B cell (primary cell): ENCODE results near the gene APIP.

Experiments used
- CTCF ChIP-seq: fragments of 200-600 bp; IDR thresholded peaks from one replicate; pipeline ENCODE4 v1.8.0; 2022; ENCODE audit warnings: antibody characterized with exemption, mild to moderate bottlenecking
- EZH2 ChIP-seq: IDR thresholded peaks from 2 replicates; pipeline ENCODE4 v1.6.1; 2012; ENCODE audit warnings: borderline replicate concordance, low read depth, mild to moderate bottlenecking, moderate library complexity, low read length; ENCODE audit not compliant: insufficient read depth, poor library complexity, severe bottlenecking

DNA sequence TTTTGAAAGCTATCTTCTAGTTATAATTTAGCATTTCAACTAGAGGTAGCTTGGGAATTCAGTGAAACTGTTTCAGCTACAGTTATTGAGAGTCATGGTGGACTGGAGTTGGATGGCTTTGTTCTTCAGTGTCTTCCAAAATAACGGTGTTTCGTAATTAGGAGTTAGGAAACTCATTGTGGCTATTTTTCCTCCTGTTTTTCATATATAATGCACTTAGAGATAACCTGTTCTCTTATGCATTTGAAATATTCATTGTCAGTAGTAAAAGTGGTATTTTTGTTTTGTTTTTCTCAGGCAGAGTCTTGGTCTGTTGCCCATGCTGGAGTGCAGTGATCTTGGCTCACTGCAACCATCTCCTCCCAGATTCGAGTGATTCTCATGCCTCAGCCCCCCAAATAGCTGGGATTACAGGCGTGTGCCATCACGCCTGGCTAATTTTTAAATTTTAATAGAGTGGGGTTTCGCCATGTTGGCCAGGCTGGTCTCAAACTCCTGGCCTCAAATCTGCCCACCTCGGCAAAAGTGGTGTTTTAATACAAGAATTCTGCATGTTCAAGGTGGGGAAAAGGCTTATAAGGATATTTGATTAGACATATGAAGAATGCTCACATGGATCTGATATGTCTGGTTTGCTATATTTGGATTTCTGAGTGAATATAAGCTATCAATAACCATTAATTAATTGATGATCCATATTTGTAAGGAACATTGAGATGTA is 12.9 kb upstream of the APIP start:
- no peak for TF ChIP-seq CTCF
- TF ChIP-seq EZH2, result no peak
